Upper lobe of left lung (tissue), 6 donors: ENCODE measurements around the gene TRIM44. TPM values are rescaled to one million over a fixed set of nuclear protein-coding genes. Genes with fewer than 3 reads are reported as not detected.

Experiments used
- ATAC-seq, 2 donors: fragments of 200-7000 bp; cut with Tn5 transposase; one replicate each; pipeline ENCODE4 v1.9.1; 2022; ENCODE audit warnings: mild to moderate bottlenecking in 2 of 2, moderate library complexity in 2 of 2; ENCODE audit not compliant: low FRiP score in 2 of 2
- DNase-seq, 2 donors: peaks; one replicate each; pipeline ENCODE4 v3.0.0-alpha.2; 2019 to 2020
- H3K27ac ChIP-seq, 4 donors: fragments of 200-600 bp; sonication (generic); one replicate each; pipeline ENCODE4 v1.5.1; 2016 to 2019
- H3K27me3 ChIP-seq, 4 donors: fragments of 200-600 bp; sonication (generic); one replicate each; pipeline ENCODE4 v1.5.1; 2017 to 2019
- H3K36me3 ChIP-seq, 4 donors: fragments of 200-600 bp; sonication (generic); one replicate each; pipeline ENCODE4 v1.5.1; 2016 to 2019
- H3K4me1 ChIP-seq, 4 donors: fragments of 200-600 bp; sonication (generic); one replicate each; pipeline ENCODE4 v1.5.1; 2018 to 2019
- H3K4me3 ChIP-seq, 4 donors: fragments of 200-600 bp; sonication (generic); one replicate each; pipeline ENCODE4 v1.5.1; 2017 to 2019; ENCODE audit warnings: mild to moderate bottlenecking in 2 of 4, moderate library complexity in 1 of 4
- H3K9me3 ChIP-seq, 4 donors: fragments of 200-600 bp; sonication (generic); one replicate each; pipeline ENCODE4 v1.5.1; 2018 to 2019
- CTCF ChIP-seq, 6 experiments: fragments of 450-650 bp in 4 of 6; fragments of 200-600 bp in 2 of 6; sonication (generic) in 2 of 6; IDR thresholded peaks; one replicate each; pipeline ENCODE4 v1.5.1; 2016 to 2019; ENCODE audit warnings: antibody characterized with exemption in 6 of 6
- EP300 ChIP-seq, 4 donors: sonication (generic); formaldehyde crosslinking; IDR thresholded peaks; one replicate each; pipeline ENCODE4 v1.5.1; 2017; ENCODE audit warnings: antibody characterized with exemption in 4 of 4, control low read depth in 2 of 4
- POLR2A ChIP-seq, 4 donors: fragments of 450-650 bp; IDR thresholded peaks; one replicate each; pipeline ENCODE4 v1.5.1; 2016 to 2017; ENCODE audit warnings: antibody characterized with exemption in 4 of 4, mild to moderate bottlenecking in 2 of 4
- POLR2AphosphoS5 ChIP-seq, 2 donors: sonication (generic); formaldehyde crosslinking; IDR thresholded peaks; one replicate each; pipeline ENCODE4 v1.5.1; 2017; ENCODE audit warnings: antibody characterized with exemption in 2 of 2
- WGBS, 2 donors: methylation state at CpG; one replicate each; pipeline ENCODE4 v1.1.5; 2017 to 2018; 5-methylcytosine and 5-hydroxymethylcytosine counted together
- total RNA-seq, 6 donors: library from RNA; depleted of rRNA in 4 of 6; stranded (reverse); fragments of >200 nt in 4 of 6; gene quantifications; one replicate each; pipeline versions ENCODE4 v1.1.0 to v1.2.1, GENCODE V29; 2016 to 2021
- donor health status: DM: no; HTN: no; CAD: no; lungs with moderate emphysema.
- donor health status: DM: no; HTN: yes; CAD: no; lungs with severe emphysema.

TRIM44 gene
- total RNA-seq, 6 donors from 2014 or later = 48.9 to 133 (median 64.0) TPM

- no peak for TF ChIP-seq POLR2A (IDR thresholded peaks at IDR 0.05)
- TF ChIP-seq CTCF (IDR thresholded peaks at IDR 0.05) = no peak
- no peak for TF ChIP-seq EP300 (IDR thresholded peaks at IDR 0.05)
- no peak for TF ChIP-seq POLR2AphosphoS5 (IDR thresholded peaks at IDR 0.05)
- Histone ChIP-seq H3K4me1 (no peaks in the 10 kb centered on the region), H3K27me3 (no peaks in the 10 kb centered on the region), H3K36me3 (no peaks in the 10 kb centered on the region), H3K4me3 (no peak overlapping the region), H3K27ac (no peak overlapping the region), H3K9me3 (peaks cover 0 to 6% (median 2%) of the 10 kb centered on the region in 4 donors)
- ATAC-seq = no peak
- no peak for DNase-seq
- 91 to 94% methylated on average over 4 of the region's 4 CpGs for WGBS, 2 donors
These were observed 177.0 kb downstream of the TRIM44 start for GRCh38 chr11:35839368-35840161.

GRCh38 chr11:35841733-35842132, 179.2 kb downstream of the TRIM44 start:
- 92 to 93% methylated on average over 3 of the region's 3 CpGs for WGBS, 2 donors
- no peak for TF ChIP-seq POLR2A (IDR thresholded peaks at IDR 0.05)
- no peak for TF ChIP-seq POLR2AphosphoS5 (IDR thresholded peaks at IDR 0.05)
- TF ChIP-seq CTCF (IDR thresholded peaks at IDR 0.05) = no peak
- no peak for TF ChIP-seq EP300 (IDR thresholded peaks at IDR 0.05)
- no peak for ATAC-seq
- no peak overlapping the region for H3K4me3 ChIP-seq
- H3K9me3 ChIP-seq = peaks cover 0 to 6% (median 2%) of the 10 kb centered on the region in 4 donors
- H3K27me3 ChIP-seq = no peaks in the 10 kb centered on the region
- H3K27ac ChIP-seq = no peak overlapping the region
- H3K4me1 ChIP-seq = no peaks in the 10 kb centered on the region
- no peaks in the 10 kb centered on the region for H3K36me3 ChIP-seq
- DNase-seq = no peak

- Histone ChIP-seq H3K4me3 (no peak overlapping the region), H3K9me3 (peaks cover 0 to 6% (median 2%) of the 10 kb centered on the region in 4 donors), H3K27ac (no peak overlapping the region), H3K4me1 (no peaks in the 10 kb centered on the region), H3K27me3 (no peaks in the 10 kb centered on the region), H3K36me3 (no peaks in the 10 kb centered on the region)
- no peak for DNase-seq
- no peak for ATAC-seq
- TF ChIP-seq POLR2A (IDR thresholded peaks at IDR 0.05) (no peak), CTCF (IDR thresholded peaks at IDR 0.05) (no peak), EP300 (IDR thresholded peaks at IDR 0.05) (no peak), POLR2AphosphoS5 (IDR thresholded peaks at IDR 0.05) (no peak)
- WGBS, 2 donors = 0% methylated on average over 1 of the region's 1 CpG; no CpG with 5 or more reads in 1 of the 2 donors
These were observed 180.4 kb downstream of the TRIM44 start for GRCh38 chr11:35842958-35843357.

- Histone ChIP-seq H3K27ac (no peak overlapping the region), H3K9me3 (peaks cover 0 to 6% (median 2%) of the 10 kb centered on the region in 4 donors), H3K36me3 (no peaks in the 10 kb centered on the region), H3K27me3 (no peaks in the 10 kb centered on the region), H3K4me1 (no peaks in the 10 kb centered on the region), H3K4me3 (no peak overlapping the region)
- DNase-seq = no peak
- TF ChIP-seq EP300 (IDR thresholded peaks at IDR 0.05) = no peak
- TF ChIP-seq POLR2A (IDR thresholded peaks at IDR 0.05) = no peak
- no peak for TF ChIP-seq CTCF (IDR thresholded peaks at IDR 0.05)
- no peak for TF ChIP-seq POLR2AphosphoS5 (IDR thresholded peaks at IDR 0.05)
- no peak for ATAC-seq
- WGBS, 2 donors = 79 to 89% methylated on average over 4 of the region's 4 CpGs
These were observed 182.0 kb downstream of the TRIM44 start for GRCh38 chr11:35844579-35844978.

GRCh38 chr11:35845860-35846259, 183.3 kb downstream of the TRIM44 start:
- no peak overlapping the region for H3K4me3 ChIP-seq
- ATAC-seq (no peak), DNase-seq (no peak)
- no peaks in the 10 kb centered on the region for H3K27me3 ChIP-seq
- TF ChIP-seq CTCF (IDR thresholded peaks at IDR 0.05) (no peak), EP300 (IDR thresholded peaks at IDR 0.05) (no peak), POLR2AphosphoS5 (IDR thresholded peaks at IDR 0.05) (no peak), POLR2A (IDR thresholded peaks at IDR 0.05) (no peak)
- no peak overlapping the region for H3K27ac ChIP-seq
- H3K9me3 ChIP-seq = no peaks in the 10 kb centered on the region
- H3K36me3 ChIP-seq = no peaks in the 10 kb centered on the region
- WGBS, 2 donors = 84 to 97% methylated on average over 2 of the region's 2 CpGs
- H3K4me1 ChIP-seq = no peaks in the 10 kb centered on the region
